GM12891 (cell line): Measurements from ENCODE around the gene DLST.

Experiments
- POLR2A ChIP-seq: IDR thresholded peaks from 2 replicates; pipeline ENCODE4 v1.6.1; 2011; ENCODE audit warnings: low read depth, low read length, control low read depth
- POLR2AphosphoS5 ChIP-seq: IDR thresholded peaks from 2 replicates; pipeline ENCODE4 v1.6.1; 2011; ENCODE audit warnings: low read depth, low read length, control low read depth
- POU2F2 ChIP-seq: IDR thresholded peaks from 2 replicates; pipeline ENCODE4 v1.6.1; 2011; ENCODE audit warnings: low read depth, mild to moderate bottlenecking, control low read depth, low read length, moderate library complexity
- SPI1 ChIP-seq: IDR thresholded peaks from 2 replicates; pipeline ENCODE4 v1.6.1; 2011; ENCODE audit warnings: low read depth, low read length, control low read depth
- TAF1 ChIP-seq: IDR thresholded peaks from 2 replicates; pipeline ENCODE4 v1.6.1; 2011; ENCODE audit warnings: low read depth, low read length, control low read depth

GRCh38 chr14:74952180-74952665 is 70.5 kb downstream of the DLST start:
- TF ChIP-seq POLR2A, result no peak
- no peak for TF ChIP-seq TAF1
- no peak for TF ChIP-seq POLR2AphosphoS5
- TF ChIP-seq SPI1, result no peak
- no peak for TF ChIP-seq POU2F2
